GM18511 (cell line): ENCODE measurements around the gene BDKRB2.
A peak's percentile ranks its signal among the peaks of the same experiment; 100 is the strongest.

ENCODE experiments used
- ATAC-seq: cut with Tn5 transposase; IDR thresholded peaks from one replicate; pipeline ENCODE4 v1.9.1; 2021; ENCODE audit warnings: mild to moderate bottlenecking, moderate library complexity; ENCODE audit not compliant: unreplicated experiment

Gene BDKRB2

DNA sequence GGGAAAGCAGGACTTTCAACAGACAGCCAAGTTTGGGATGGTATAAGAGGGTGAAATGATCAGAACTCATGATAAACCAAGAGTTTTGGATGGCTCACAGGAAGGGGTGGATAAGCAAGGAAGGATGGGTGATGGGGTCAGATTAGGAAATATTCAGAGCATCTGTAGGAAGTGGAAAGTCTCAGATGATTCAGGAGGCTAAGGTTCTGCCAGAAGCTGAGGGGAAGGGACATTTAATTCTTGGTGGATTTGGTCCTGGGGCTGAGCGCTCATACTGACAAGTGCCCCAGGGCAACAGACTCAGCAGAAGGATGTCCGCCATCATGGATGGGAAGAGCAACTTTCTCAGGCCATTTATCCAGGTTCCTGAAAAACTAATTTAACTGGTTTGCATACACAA is 28.4 kb upstream of the BDKRB2 start:
- ATAC-seq = no peak

DNA sequence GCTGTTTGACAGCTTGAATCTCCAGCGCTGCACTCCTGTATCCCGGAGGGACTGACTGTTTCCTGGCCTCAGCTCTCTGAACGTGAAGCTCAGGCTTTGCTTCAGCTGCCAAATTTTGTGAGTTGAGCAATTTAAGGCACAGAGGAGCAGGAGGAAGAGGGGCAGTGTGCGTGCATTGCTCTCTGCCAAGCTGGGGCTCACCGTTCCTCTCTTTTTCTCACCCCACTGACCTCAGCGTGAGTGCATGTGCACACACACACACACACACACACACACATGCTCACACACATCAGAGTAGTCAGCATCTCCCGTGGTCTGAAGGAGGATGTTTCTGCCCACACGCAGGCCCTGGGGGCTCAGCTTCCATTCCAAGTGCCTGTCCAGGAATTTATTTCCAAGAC is 27.8 kb upstream of the BDKRB2 start:
- no peak for ATAC-seq

DNA sequence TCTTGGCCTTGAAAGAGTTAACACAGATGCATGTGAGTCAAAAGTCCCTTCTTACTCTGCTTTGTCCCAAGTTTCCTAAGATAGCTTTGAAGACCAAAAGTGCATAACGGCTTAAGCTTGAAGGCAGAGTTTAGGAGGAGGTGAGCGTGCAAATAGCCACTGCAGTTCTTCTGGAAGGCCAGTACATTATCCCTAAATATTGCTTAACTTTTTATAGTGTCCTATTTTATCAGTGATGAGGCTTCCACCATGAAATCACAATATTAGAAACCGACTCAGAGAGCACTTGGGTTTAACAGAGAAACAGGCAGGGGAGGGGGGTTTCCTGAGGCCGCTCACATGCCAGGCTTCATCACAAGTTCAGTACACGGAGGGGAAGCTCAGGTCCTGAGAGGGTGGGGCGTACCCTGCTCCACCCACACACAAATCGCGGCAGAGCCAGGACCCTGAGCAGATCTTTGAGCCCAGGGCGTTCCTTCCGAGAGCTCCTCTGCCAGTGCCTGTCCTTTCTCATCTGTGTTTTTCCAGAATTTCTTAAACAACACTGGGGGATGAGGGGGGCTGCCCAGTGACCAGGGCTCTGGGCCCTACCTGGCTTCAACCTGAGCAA is 26.8 kb upstream of the BDKRB2 start:
- ATAC-seq = peak; percentile 88

DNA sequence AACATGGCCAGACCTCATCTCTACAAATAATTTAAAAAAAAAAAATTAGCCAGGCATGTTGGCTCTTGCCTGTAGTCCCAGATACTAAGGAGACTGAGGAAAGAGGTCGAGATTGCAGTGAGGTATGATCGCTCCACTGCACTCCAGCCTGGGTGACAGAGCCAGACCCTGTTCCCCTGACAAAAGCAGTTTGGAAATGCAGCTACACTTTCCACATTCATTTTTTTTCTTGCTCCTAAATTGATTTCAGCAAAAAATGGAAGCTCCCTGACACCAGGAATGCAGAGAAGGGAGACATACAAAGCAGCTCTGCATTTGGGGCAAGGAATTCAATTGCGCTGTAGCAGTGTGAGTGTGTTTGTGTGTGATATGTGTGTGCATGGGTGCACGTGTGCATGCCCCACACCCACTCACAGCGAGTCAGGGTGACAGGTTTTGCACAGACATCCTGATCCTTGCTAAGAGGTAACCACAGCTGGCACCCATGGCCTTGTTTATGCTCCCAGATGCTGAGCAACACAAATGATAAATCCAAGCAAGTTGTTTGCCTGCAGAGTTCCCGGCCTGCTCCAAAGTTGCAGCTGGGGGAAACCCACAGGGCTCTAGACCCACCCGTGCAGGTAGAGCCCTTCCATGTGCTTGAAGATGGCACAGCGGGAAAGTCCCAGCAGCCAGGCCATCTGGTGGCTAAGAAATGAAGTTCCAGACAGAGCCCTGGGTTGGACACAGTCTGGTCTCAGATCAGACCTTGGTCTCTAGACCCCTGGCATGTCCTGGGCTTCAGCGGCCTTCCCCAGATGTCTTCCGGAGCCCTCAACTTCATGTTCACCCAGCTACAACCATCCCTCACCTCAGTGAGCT is 25.9 kb upstream of the BDKRB2 start:
- ATAC-seq = peak; percentile 7

DNA sequence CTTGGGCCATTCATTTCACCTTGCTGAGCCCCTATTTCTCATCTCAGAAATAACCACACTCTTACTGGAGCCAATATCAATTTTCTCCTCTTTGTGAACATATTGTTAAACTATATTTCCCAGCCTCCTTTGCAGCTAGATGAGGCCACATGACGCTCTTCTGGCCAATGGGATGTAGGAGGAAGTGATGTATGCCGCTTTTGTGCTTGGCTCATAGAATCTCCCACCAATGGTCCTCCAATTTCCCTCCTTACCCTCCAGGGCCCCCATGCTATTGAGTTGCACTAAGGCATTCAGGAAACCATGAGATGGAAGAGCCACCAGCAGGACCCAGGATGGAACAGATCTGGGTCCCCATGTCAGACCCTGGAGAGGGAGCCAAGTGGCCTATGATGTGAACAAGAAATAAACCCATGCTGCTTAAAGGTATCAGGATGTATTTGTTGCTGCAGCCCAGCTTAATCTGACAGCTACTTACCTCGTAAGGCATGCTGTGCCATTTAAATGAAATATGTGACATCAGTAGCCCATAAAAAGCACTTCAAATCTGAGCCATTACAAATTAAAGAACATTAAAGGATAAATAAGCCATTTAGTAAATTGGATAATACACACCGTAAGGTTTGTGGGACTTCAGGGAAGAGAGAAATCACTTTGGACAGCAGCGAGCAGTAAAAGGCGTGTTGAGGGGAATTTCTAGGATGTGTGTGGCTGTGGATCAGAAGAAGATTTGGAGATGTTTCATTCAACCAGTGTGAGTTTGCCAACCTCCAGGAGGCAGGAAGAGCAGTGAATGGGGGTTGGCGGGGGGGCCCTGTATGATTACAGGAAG is 24.4 kb upstream of the BDKRB2 start:
- no peak for ATAC-seq

DNA sequence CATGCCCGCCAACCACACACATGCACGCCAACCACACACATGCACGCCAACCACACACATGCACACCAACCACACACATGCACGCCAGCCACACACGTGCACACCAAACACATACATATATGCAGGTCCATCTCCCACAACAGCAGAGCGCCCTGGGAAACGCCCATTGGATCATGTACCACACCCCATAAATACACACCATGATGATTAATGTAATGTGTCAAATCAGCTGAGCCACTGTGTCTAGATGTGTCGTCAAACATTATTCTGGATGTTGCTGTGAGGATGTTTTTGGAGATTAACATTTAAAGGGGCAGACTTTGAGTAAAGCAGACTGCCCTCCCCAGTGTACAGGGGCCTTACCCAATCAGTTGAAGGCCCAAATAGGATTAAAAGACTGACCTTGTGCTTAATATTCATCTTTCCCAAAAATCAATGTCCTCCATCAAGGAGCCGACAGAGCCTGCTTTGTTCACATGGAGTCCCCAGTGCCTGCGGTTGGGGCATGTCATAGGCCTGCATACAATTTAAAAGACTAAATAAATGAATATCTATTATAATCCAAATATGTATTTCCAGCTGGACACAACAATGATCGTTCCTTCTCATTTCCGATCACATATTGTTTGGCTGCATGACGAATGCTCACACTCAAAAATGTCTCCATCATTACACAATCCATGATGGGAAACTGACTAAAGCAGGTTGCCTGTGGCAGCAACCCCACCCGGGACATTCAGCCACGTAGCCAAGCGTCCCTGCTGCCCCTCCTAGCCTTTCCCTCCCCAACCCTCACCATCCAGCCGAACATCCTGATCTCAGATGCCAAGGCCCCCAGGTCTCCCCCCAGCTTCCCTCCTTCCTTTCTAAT is 23.2 kb upstream of the BDKRB2 start:
- no peak for ATAC-seq

DNA sequence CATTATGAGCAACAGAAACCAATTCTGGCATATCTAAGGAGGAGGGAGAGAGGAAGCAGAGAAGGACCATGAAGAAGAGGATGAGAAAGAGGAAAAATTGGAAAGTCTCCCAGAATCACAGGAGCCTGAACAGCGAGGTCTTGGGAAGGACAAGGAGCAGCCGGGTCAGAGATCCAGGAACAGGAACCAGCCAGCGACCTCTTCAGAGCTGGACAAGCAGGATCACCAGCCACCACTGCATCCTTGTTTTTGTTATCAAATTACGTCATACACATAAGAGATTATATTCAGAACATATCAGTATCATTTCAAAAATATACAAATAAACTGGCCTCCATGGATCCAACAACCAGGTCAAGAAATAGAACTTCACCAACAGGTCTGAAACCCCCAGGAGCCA is 22.1 kb upstream of the BDKRB2 start:
- no peak for ATAC-seq

DNA sequence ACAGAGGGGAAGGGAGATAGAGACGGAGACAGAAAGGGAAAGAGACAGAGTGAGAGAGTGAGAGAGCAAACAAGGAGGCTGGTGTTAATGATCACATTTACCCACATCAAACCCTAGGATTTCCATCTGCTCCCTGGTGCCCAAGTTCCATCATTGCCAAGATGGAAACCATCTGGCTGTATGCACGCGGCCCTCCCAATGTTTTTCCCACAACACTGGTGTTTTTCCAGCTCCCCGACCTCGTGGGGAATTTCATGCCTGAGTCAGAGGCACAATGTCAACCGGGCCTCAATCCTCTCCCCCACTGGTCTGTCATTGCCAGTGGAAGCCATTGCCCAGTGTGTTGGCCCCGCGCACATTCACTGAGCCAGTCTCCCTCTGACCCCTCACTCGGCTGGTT is 19.9 kb upstream of the BDKRB2 start:
- ATAC-seq = no peak

DNA sequence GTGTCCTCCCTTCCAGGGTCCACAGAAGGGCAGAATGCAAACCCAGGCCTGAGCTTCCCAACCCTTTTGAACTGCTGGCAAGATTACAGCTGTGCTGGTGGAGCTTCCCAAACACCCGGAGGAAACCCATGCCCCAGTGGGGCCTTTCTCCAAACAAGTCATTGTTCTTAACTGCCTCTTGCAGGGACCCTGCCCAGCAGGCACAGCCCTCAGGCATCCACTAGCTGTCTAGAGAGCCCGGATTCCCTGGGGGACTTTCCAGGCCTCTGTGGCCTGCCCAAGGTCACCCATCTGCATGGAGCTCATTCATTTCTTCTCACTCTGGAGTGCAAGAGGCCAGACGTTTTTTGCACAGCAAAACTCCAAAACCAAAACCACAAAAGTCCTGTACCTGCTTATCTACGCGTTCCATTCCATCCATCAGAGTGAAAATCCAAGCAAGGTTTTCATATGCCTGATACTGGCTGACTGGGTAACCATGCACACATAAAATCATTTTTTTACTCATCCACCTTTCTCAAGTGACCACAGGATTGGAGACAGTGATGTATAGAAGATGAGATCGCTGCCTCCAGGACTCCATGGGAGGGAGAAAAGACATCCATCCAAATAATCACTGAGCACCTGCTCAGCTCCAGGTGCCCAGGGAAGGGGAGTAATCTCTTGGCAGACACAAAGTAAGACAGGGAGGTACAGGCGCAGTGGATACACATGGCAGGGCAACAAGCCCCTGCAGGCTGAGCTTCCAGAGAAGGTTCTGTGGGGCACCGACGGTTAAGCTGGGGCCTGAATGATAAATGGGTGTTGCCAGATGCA is 17.2 kb upstream of the BDKRB2 start:
- no peak for ATAC-seq

DNA sequence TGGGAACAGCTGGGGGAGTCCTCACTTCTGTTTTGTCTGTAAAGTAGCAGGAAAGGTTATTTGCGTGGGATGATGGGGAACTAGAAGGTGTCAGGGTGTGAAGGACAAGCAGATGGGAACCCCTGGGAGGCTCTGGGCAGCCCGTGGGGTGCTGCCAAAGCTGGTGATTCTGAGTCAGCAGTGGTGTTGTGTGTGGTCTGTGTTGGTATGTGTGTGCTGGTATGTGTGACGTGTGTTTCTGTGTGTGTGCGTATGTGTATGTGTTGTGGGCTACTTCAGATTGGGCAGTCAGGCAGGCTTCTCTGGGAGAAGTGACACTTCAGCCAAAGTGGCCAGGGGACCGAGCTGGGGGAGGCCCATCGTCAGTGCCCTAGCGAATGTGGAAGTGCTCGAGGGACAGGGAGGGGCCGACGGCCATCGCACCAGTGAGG is 15.3 kb upstream of the BDKRB2 start:
- peak; percentile 84 for ATAC-seq

DNA sequence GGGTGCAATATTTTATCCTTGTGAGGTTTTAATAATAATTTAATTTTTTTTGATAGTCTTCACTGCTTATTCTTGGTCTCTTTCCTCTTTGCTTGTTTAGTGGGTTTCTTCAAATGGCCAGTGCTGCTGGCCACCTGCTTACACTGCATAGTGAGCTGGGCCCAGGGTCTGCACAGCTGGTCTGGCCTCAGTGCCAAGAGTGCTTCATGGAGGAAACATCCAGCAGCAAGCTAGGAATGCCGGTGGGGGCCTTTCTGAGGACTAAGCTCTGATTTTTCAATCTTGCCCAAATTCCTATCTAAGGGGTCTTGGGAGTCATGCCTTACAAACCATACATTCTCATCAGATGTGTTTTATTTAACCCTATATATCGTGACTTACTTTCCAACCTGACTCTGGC is 13.3 kb upstream of the BDKRB2 start:
- no peak for ATAC-seq

DNA sequence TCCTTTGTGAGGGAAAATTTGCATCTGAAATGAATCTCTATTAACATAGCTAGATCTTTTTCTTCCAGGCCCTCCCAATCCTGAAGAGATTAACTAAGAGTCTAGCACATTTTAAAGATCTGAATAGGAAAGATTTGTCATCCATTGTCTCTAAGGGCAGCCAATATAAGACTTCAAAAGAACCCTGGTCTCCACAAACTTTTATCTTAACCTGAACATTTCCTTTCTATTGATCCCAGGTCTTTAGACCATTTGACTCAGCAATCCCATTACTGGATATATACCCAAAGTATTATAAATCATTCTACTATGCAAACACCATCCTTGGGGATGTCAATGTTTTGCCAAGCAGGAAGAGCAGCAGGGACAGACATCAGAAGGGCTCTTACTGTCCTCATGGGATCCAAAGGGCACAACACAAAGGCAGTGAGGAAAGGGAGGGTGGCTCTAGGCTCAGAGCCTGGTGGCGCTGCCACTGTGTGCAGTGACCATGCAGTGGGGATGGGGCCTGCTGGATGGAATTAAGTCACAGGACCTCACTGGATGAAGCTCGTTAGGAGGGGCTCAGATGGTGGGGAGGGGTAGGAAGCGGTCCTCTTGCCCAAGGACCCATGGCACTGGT is 12.7 kb upstream of the BDKRB2 start:
- ATAC-seq = no peak

DNA sequence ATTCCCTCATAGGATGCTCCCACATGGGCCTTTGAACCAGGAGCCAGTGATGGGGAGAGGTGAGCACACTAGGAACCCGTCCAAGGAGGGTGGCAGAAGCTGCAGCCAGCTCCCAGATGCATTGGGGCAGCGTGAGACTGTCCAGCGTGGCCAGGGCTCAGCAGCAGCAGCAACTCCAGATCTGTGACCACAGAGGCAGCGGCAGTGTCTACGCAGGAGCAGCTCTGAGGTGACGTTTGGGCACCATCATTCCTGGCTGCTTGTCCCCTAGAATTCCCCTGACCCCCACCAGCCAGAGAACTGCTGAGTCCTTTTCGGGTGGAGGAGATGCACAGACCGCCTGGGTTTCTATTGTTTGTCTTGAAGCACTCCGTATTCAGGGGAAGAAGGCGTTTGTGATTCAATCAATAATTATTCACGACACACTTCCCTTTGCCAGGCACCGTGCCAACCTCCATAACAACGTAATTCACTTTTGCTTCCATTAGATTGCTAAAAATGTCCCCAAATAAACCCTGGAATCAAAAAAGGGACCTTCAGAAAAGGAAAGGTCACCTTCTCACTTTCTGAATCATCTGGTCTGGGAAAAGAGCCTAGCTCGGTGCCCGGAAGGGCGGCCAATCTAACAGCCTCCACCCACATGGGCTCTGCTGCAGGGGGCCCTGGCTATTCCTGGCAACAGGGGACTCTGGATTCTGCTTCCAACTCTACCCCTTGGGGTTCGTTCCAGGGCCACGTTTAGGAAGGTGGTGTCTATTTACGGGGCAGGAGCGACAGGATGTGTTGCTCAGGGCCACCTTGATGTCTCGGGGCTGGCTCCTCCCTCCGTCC is 11.4 kb upstream of the BDKRB2 start:
- no peak for ATAC-seq

DNA sequence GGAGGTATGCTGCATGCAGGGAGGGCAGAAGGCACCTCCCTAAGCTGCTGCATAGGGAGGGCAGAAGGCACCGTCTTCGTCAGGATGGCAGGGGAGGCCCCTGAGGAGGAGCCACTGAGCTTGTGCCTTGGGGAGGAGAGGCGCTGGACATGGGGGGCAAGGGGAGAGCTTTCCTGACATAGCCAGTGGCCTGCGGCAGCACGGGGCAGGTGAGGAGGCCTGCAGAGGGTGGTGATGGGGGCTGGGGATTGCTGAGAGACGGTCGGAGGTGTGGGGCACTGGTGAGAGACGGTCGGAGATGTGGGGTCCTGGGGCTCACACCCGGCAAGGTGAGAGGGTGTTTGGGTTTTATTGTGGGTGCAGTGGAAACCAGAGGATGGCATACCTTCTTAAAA is 10.4 kb upstream of the BDKRB2 start:
- ATAC-seq = no peak

DNA sequence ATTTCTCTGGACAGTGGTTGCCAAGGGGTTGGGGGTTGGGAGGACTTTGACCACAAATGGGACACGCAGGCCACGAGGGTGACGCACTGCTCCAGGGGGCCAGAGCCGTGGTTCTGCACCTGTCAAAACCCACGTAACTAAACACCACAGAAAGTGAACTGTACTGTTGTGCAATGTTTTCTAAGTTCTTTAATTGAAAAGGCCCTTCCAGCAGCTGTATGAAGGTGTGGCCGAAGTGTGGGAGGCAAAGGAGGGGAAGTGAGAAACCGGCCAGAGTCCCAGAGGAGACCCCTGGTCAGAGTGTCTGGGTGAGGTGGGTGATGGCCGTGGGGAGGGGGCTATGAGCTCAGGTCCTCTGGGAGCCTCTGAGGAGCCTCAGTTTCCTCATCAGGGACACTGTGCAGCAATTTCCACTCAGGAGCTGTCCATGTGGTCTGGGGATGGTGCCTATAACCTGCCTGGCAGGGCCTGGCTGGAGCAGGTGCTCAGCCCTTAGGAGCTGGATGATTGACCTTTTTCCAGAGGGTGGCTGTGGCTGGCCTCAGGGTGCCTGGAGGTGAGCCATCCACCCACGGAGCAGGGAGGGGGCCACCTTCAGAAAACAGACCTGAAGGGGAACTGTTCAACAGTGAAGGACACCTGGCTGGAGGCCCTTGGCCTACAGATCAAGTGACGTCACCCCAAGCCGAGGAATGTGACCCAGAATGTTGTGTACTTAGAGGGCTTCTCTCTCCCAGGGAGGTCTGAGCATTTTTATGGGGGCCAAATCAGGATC is 9.8 kb upstream of the BDKRB2 start:
- ATAC-seq = peak; percentile 70

DNA sequence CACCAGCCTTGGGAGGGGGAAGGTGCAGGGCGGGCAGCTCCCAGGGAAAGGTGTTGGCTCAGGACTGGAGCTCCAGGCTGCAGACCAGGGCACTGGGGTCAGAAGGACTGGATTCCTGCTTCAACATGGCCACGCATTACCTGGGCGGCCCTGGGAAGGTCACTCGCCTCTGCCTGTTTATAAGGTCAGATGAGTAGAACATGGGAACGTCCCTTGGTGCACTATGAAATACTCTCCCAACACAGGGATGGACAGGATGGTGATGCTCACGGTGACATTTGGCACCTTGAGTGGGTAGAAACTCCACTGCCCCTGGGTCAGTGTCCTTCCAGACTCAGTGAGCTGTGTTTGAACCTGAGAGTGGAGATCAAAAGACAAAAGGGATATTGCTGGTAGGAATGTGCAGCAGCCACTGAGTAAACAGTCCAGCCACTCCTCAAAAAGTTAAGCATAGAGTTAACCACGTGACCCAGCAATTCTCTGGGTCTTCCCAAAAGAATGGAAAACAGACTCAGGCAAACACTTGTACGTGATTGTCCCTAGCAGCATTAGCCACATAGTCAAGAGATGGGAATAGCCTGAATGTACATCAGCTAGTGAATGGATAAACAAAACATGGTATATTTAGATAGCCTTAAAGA is 9.1 kb upstream of the BDKRB2 start:
- no peak for ATAC-seq

DNA sequence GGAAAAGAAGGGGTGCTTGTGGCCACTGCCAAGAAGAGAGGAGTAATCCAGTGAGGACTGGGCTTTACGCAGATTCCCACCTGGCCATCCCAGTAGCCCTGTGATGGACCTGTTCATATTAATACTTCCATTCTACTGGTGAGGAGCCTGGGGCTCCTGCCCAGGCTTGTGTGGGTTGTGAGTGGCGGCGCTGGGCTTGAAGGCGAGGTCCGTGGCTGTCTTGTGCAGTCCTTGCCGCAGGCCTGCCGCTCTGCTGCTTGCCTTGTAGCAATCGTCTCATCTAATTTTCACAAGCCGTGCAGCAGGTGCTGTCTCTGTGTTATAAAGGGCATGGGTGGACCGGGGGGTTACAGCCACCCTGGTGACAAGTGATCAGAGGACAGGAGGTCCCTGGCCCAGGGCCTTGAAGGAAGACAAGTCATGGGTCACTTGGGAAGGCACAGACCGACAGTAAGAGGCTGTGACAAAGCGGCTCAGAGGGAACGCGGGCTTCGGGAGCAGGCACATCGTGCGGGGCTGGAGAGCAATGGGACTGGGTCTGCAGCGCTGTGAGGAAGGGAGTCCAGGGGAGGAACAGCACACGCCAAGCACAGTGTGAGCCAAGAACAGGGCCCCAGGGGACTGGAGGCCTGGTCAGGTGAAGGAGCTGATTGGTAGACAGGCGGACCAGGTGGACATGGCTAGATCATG is 7.3 kb upstream of the BDKRB2 start:
- no peak for ATAC-seq
